ENCODE data around the gene TLE7.

- TF ChIP-seq, protein P1, sequence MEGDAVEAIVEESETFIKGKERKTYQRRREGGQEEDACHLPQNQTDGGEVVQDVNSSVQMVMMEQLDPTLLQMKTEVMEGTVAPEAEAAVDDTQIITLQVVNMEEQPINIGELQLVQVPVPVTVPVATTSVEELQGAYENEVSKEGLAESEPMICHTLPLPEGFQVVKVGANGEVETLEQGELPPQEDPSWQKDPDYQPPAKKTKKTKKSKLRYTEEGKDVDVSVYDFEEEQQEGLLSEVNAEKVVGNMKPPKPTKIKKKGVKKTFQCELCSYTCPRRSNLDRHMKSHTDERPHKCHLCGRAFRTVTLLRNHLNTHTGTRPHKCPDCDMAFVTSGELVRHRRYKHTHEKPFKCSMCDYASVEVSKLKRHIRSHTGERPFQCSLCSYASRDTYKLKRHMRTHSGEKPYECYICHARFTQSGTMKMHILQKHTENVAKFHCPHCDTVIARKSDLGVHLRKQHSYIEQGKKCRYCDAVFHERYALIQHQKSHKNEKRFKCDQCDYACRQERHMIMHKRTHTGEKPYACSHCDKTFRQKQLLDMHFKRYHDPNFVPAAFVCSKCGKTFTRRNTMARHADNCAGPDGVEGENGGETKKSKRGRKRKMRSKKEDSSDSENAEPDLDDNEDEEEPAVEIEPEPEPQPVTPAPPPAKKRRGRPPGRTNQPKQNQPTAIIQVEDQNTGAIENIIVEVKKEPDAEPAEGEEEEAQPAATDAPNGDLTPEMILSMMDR (conservative IDR thresholded peaks at IDR 0.05; ENCODE audit: low read depth in 2 of 2) = no peak
- TF ChIP-seq POLR2AphosphoS5 (IDR thresholded peaks at IDR 0.05; ENCODE audit: low read depth) = no peak
- TF ChIP-seq REST (IDR thresholded peaks at IDR 0.05; ENCODE audit: unreplicated experiment) = no peak
- no peak for TF ChIP-seq NANOG (IDR thresholded peaks at IDR 0.05; ENCODE audit: borderline replicate concordance)
- no peak for TF ChIP-seq EZH2phosphoT487 (IDR thresholded peaks at IDR 0.05; ENCODE audit: unreplicated experiment)
- TF ChIP-seq, protein P2, sequence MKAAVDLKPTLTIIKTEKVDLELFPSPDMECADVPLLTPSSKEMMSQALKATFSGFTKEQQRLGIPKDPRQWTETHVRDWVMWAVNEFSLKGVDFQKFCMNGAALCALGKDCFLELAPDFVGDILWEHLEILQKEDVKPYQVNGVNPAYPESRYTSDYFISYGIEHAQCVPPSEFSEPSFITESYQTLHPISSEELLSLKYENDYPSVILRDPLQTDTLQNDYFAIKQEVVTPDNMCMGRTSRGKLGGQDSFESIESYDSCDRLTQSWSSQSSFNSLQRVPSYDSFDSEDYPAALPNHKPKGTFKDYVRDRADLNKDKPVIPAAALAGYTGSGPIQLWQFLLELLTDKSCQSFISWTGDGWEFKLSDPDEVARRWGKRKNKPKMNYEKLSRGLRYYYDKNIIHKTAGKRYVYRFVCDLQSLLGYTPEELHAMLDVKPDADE (IDR thresholded peaks at IDR 0.05) = no peak
- TF ChIP-seq EZH2 (IDR thresholded peaks at IDR 0.05; ENCODE audit: low read depth, unreplicated experiment) = no peak
- TF ChIP-seq JUNB (IDR thresholded peaks at IDR 0.05; ENCODE audit: unreplicated experiment) = no peak
- TF ChIP-seq CREB1 (CRISPR knock-in tag; IDR thresholded peaks at IDR 0.05; ENCODE audit: low read depth) = no peak
- TF ChIP-seq STAT1 (IDR thresholded peaks at IDR 0.05; ENCODE audit: unreplicated experiment) = no peak
These were observed 40.7 kb upstream of the TLE7 start for GRCh38 chr16:71482569-71482968.

All from GM23338 (cell line).